ENCODE measurements around the gene IGSF21. TPM values are rescaled to one million over a fixed set of nuclear protein-coding genes. Genes with fewer than 3 reads are reported as not detected.

The IGSF21 gene
- total RNA-seq, 4 donors from 2014 or later, result 0.31 to 3.5 (median 1.7) TPM

- H3K27me3 ChIP-seq, result peaks cover 76% of the 10 kb centered on the region
- H3K4me1 ChIP-seq, result no peaks in the 10 kb centered on the region
- WGBS, 2 donors (ENCODE audit: low coverage in 1 of 2), result 35 to 75% methylated on average over 1 to 3 of the region's 4 CpGs
- H3K27ac ChIP-seq, result no peak overlapping the region
- no peaks in the 10 kb centered on the region for H3K9me3 ChIP-seq
- no peak for ATAC-seq
- H3K36me3 ChIP-seq, result no peaks in the 10 kb centered on the region
- TF ChIP-seq POLR2AphosphoS5 (IDR thresholded peaks at IDR 0.05) (no peak), CTCF (IDR thresholded peaks at IDR 0.05) (no peak), POLR2A (IDR thresholded peaks at IDR 0.05) (no peak), EP300 (IDR thresholded peaks at IDR 0.05) (no peak)
- no peak overlapping the region for H3K4me3 ChIP-seq
Measured at GRCh38 chr1:18239671-18240070, 132.1 kb downstream of the IGSF21 start.

GRCh38 chr1:18240906-18241305 is 133.3 kb downstream of the IGSF21 start:
- peaks cover 69% of the 10 kb centered on the region for H3K27me3 ChIP-seq
- H3K4me1 ChIP-seq, result no peaks in the 10 kb centered on the region
- no peak overlapping the region for H3K27ac ChIP-seq
- H3K4me3 ChIP-seq, result no peak overlapping the region
- WGBS, 2 donors (ENCODE audit: low coverage in 1 of 2), result 0 to 8% methylated on average over 1 of the region's 1 CpG
- no peak for ATAC-seq
- TF ChIP-seq EP300 (IDR thresholded peaks at IDR 0.05) (no peak), POLR2AphosphoS5 (IDR thresholded peaks at IDR 0.05) (no peak), CTCF (IDR thresholded peaks at IDR 0.05) (no peak), POLR2A (IDR thresholded peaks at IDR 0.05) (no peak)
- H3K9me3 ChIP-seq, result no peaks in the 10 kb centered on the region
- H3K36me3 ChIP-seq, result no peaks in the 10 kb centered on the region

- 19 to 60% methylated on average over 1 to 4 of the region's 7 CpGs for WGBS, 2 donors (ENCODE audit: low coverage in 1 of 2)
Measured at GRCh38 chr1:18241891-18242290, 134.3 kb downstream of the IGSF21 start.

GRCh38 chr1:18243503-18244175 is 136.0 kb downstream of the IGSF21 start:
- 38 to 87% methylated on average over 2 to 6 of the region's 10 CpGs for WGBS, 2 donors (ENCODE audit: low coverage in 1 of 2)
- Histone ChIP-seq H3K4me1 (no peaks in the 10 kb centered on the region), H3K4me3 (no peak overlapping the region), H3K9me3 (no peaks in the 10 kb centered on the region), H3K27me3 (peaks cover 88% of the 10 kb centered on the region), H3K27ac (no peak overlapping the region), H3K36me3 (no peaks in the 10 kb centered on the region)
- no peak for TF ChIP-seq POLR2A (IDR thresholded peaks at IDR 0.05)
- no peak for ATAC-seq

More at GRCh38 chr1:18241891-18242290, 134.3 kb downstream of the IGSF21 start:
- no peak for ATAC-seq
- no peak overlapping the region for H3K27ac ChIP-seq
- no peaks in the 10 kb centered on the region for H3K9me3 ChIP-seq
- H3K36me3 ChIP-seq, result no peaks in the 10 kb centered on the region
- TF ChIP-seq EP300 (IDR thresholded peaks at IDR 0.05) (no peak), POLR2AphosphoS5 (IDR thresholded peaks at IDR 0.05) (no peak), CTCF (IDR thresholded peaks at IDR 0.05) (no peak), POLR2A (IDR thresholded peaks at IDR 0.05) (no peak)
- H3K4me1 ChIP-seq, result no peaks in the 10 kb centered on the region
- no peak overlapping the region for H3K4me3 ChIP-seq
- peaks cover 79% of the 10 kb centered on the region for H3K27me3 ChIP-seq

- no peaks in the 10 kb centered on the region for H3K36me3 ChIP-seq
- H3K4me1 ChIP-seq, result no peaks in the 10 kb centered on the region
- no peak for ATAC-seq
- TF ChIP-seq POLR2A (IDR thresholded peaks at IDR 0.05), result no peak
- H3K27me3 ChIP-seq, result peaks cover 86% of the 10 kb centered on the region
- 57 to 62% methylated on average over 1 of the region's 1 CpG for WGBS, 2 donors (ENCODE audit: low coverage in 1 of 2)
- H3K4me3 ChIP-seq, result no peak overlapping the region
- no peak overlapping the region for H3K27ac ChIP-seq
- no peaks in the 10 kb centered on the region for H3K9me3 ChIP-seq
Measured at GRCh38 chr1:18244762-18245161, 137.2 kb downstream of the IGSF21 start.

- ATAC-seq, result no peak
- Histone ChIP-seq H3K27me3 (peaks cover 82% of the 10 kb centered on the region), H3K9me3 (peaks cover 0 to 2% (median 0%) of the 10 kb centered on the region in 3 donors), H3K4me3 (no peak overlapping the region), H3K4me1 (no peaks in the 10 kb centered on the region), H3K27ac (no peak overlapping the region), H3K36me3 (no peaks in the 10 kb centered on the region)
- 40% methylated on average over 1 of the region's 1 CpG; no CpG with 5 or more reads in 1 of the 2 donors for WGBS, 2 donors (ENCODE audit: low coverage in 1 of 2)
- TF ChIP-seq POLR2AphosphoS5 (IDR thresholded peaks at IDR 0.05) (no peak), EP300 (IDR thresholded peaks at IDR 0.05) (no peak), CTCF (IDR thresholded peaks at IDR 0.05) (no peak), POLR2A (IDR thresholded peaks at IDR 0.05) (no peak)
Measured at GRCh38 chr1:18245647-18246046, 138.0 kb downstream of the IGSF21 start.

Measured in gastroesophageal sphincter (tissue), 4 donors.